Measurements from ENCODE around the gene EID1. TPM values are rescaled to one million over a fixed set of nuclear protein-coding genes. Genes with fewer than 3 reads are reported as not detected.

EID1 gene
- total RNA-seq, 4 donors from 2014 or later = 250 to 391 (median 334) TPM

DNA sequence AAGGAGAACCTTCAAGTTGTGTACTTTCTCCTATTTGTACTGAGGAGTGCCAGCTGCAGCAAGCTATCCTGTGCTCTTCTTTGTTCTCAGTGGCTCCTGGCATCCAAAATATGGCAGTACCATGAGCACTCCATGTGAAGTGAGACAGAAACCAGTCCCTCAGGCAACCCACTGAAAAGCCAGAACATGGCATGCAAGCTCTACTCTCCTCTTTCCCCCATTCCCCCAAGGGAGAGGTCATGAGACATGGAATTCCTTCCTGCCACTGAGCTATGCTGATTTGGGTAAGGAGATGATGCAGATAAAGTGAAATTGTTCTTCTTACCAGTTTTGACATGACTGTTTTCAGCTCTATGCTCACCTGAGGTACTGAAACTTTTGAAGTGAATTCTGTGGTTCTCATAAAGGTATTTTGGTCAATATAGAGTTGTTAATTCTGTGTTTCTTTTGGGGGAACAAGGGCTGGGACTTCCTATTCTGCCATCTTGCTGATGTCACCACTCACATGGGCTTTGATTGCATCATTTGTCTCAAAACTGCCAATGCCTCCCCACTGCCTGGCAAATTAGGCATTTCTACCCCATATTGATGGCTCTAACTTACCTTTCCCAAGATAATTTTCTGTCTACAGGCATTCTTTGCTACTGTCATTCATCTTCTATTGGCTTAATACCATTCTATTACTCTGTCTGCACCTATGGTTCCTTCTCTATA lies 44.3 kb upstream of the EID1 start:
- Histone ChIP-seq H3K27me3 (no peaks in the 10 kb centered on the region), H3K4me1 (no peaks in the 10 kb centered on the region), H3K27ac (replicated peaks in 1 of 4) (no peak overlapping the region), H3K4me3 (no peak overlapping the region), H3K36me3 (no peaks in the 10 kb centered on the region), H3K9me3 (peaks cover 0 to 16% (median 4%) of the 10 kb centered on the region in 4 donors)
- intact Hi-C loops (cut with DNase I) = no loop called here
- TF ChIP-seq POLR2A (IDR thresholded peaks at IDR 0.05; ENCODE audit: low read depth) = no peak
- no peak for TF ChIP-seq EP300 (IDR thresholded peaks at IDR 0.05)
- TF ChIP-seq POLR2AphosphoS5 (IDR thresholded peaks at IDR 0.05) = no peak
- TF ChIP-seq CTCF (IDR thresholded peaks at IDR 0.05) = no peak
- DNase-seq (ENCODE audit: extremely low spot score) = no peak

- no peak for DNase-seq (ENCODE audit: extremely low spot score)
- H3K4me1 ChIP-seq = no peaks in the 10 kb centered on the region
- H3K27ac ChIP-seq (replicated peaks in 1 of 4) = no peak overlapping the region
- no peak for TF ChIP-seq POLR2A (IDR thresholded peaks at IDR 0.05; ENCODE audit: low read depth)
- TF ChIP-seq POLR2AphosphoS5 (IDR thresholded peaks at IDR 0.05) = no peak
- TF ChIP-seq CTCF (IDR thresholded peaks at IDR 0.05) = no peak
- TF ChIP-seq EP300 (IDR thresholded peaks at IDR 0.05) = no peak
- no peaks in the 10 kb centered on the region for H3K36me3 ChIP-seq
- H3K27me3 ChIP-seq = no peaks in the 10 kb centered on the region
- intact Hi-C loops (cut with DNase I) = no loop called here
- peaks cover 0 to 16% (median 4%) of the 10 kb centered on the region in 4 donors for H3K9me3 ChIP-seq
- H3K4me3 ChIP-seq = no peak overlapping the region
- WGBS = 96% methylated on average over 5 of the region's 5 CpGs
Observed at GRCh38 chr15:48834756-48835155, 43.2 kb upstream of the EID1 start.

- Histone ChIP-seq H3K4me1 (no peaks in the 10 kb centered on the region), H3K4me3 (no peak overlapping the region), H3K9me3 (no peaks in the 10 kb centered on the region), H3K27me3 (no peaks in the 10 kb centered on the region), H3K27ac (replicated peaks in 1 of 4) (no peak overlapping the region), H3K36me3 (no peaks in the 10 kb centered on the region)
- TF ChIP-seq CTCF (IDR thresholded peaks at IDR 0.05) = no peak
- no peak for TF ChIP-seq EP300 (IDR thresholded peaks at IDR 0.05)
- no peak for TF ChIP-seq POLR2A (IDR thresholded peaks at IDR 0.05; ENCODE audit: low read depth)
- intact Hi-C loops (cut with DNase I) = no loop called here
- DNase-seq (ENCODE audit: extremely low spot score) = no peak
- 86% methylated on average over 6 of the region's 6 CpGs for WGBS
Observed at GRCh38 chr15:48842501-48842900, 35.4 kb upstream of the EID1 start.

- no peaks in the 10 kb centered on the region for H3K36me3 ChIP-seq
- TF ChIP-seq EP300 (IDR thresholded peaks at IDR 0.05) = no peak
- DNase-seq (ENCODE audit: extremely low spot score) = no peak
- intact Hi-C loops (cut with DNase I) = no loop called here
- no peaks in the 10 kb centered on the region for H3K27me3 ChIP-seq
- no peak overlapping the region for H3K4me3 ChIP-seq
- no peaks in the 10 kb centered on the region for H3K4me1 ChIP-seq
- 73% methylated on average over 1 of the region's 1 CpG for WGBS
- H3K9me3 ChIP-seq = no peaks in the 10 kb centered on the region
- no peak overlapping the region for H3K27ac ChIP-seq (replicated peaks in 1 of 4)
Observed at GRCh38 chr15:48845123-48845522, 32.8 kb upstream of the EID1 start.

DNA sequence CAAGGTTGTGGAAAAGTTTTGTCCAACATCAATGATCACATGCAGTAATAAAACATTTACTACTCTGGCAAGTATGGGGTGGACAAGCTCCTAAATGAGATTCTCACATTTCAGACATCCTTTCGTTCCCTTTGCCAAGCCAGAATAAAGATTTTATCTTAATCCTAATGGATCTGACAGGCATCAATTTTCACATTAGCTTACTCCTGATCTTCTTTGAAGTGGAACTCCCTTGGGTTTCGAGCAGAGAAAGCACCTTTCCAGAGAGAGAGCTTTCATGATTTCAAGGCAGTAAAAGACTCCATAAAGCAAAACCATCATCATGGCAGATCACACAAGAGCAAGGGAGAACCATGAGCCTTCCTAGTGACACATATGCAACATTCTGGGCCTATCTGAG lies 27.3 kb upstream of the EID1 start:
- 90% methylated on average over 2 of the region's 2 CpGs for WGBS
- Histone ChIP-seq H3K27me3 (no peaks in the 10 kb centered on the region), H3K9me3 (no peaks in the 10 kb centered on the region), H3K4me1 (peaks cover 0 to 7% (median 6%) of the 10 kb centered on the region in 4 donors), H3K4me3 (no peak overlapping the region), H3K27ac (replicated peaks in 1 of 4) (no peak overlapping the region), H3K36me3 (no peaks in the 10 kb centered on the region)
- TF ChIP-seq CTCF (IDR thresholded peaks at IDR 0.05) = no peak
- no peak for DNase-seq (ENCODE audit: extremely low spot score)
- intact Hi-C loops (cut with DNase I) = no loop called here

Data from esophagus muscularis mucosa (tissue), 4 donors.